HG03442 (cell line): ENCODE results near the gene MYO7A.
"Not testable (repeated sequence)": the region's sequence is repeated elsewhere in the genome, so short reads cannot be mapped to it uniquely, and the experiment has no call there.

Source experiments
- ATAC-seq: cut with Tn5 transposase; IDR thresholded peaks from one replicate; pipeline ENCODE4 v1.9.1; 2021; ENCODE audit warnings: mild to moderate bottlenecking, moderate library complexity; ENCODE audit not compliant: unreplicated experiment

Gene MYO7A

GRCh38 chr11:77092382-77092781 is 35.7 kb upstream of the MYO7A start:
- ATAC-seq = no peak

GRCh38 chr11:77093056-77093891 is 34.8 kb upstream of the MYO7A start:
- no peak for ATAC-seq

GRCh38 chr11:77093987-77094840 is 33.8 kb upstream of the MYO7A start:
- no peak for ATAC-seq

- ATAC-seq = no peak
These were observed 33.1 kb upstream of the MYO7A start for GRCh38 chr11:77094841-77095365.

- ATAC-seq = no peak
These were observed 32.2 kb upstream of the MYO7A start for GRCh38 chr11:77095551-77096490.

GRCh38 chr11:77096591-77097019 is 31.4 kb upstream of the MYO7A start:
- no peak for ATAC-seq

GRCh38 chr11:77097180-77097579 is 30.9 kb upstream of the MYO7A start:
- not testable (repeated sequence) for ATAC-seq

- no peak for ATAC-seq
These were observed 27.6 kb upstream of the MYO7A start for GRCh38 chr11:77100166-77101042.

GRCh38 chr11:77101043-77101537 is 27.0 kb upstream of the MYO7A start:
- no peak for ATAC-seq

- ATAC-seq = no peak
These were observed 25.5 kb upstream of the MYO7A start, which contains the start of gene OMP for GRCh38 chr11:77102246-77103210. TSS of gene OMP (plus strand) at chr11:77102840. CDS start at chr11:77102840, 0 bp downstream.

GRCh38 chr11:77103319-77103718 is 24.7 kb upstream of the MYO7A start:
- ATAC-seq = no peak

- ATAC-seq = no peak
These were observed 23.3 kb upstream of the MYO7A start for GRCh38 chr11:77104727-77105126.

- ATAC-seq = no peak
These were observed 21.7 kb upstream of the MYO7A start for GRCh38 chr11:77106321-77106720.

GRCh38 chr11:77106759-77107158 is 21.3 kb upstream of the MYO7A start:
- ATAC-seq = no peak

- no peak for ATAC-seq
These were observed 20.1 kb upstream of the MYO7A start for GRCh38 chr11:77107950-77108349.

- no peak for ATAC-seq
These were observed 19.6 kb upstream of the MYO7A start for GRCh38 chr11:77108436-77108835.

- no peak for ATAC-seq
These were observed 18.6 kb upstream of the MYO7A start for GRCh38 chr11:77109236-77110019.
